ENCODE data around the gene PI4KB. TPM values are rescaled to one million over a fixed set of nuclear protein-coding genes. Genes with fewer than 3 reads are reported as not detected.

The PI4KB gene
- total RNA-seq, 1 experiment from 2014 or later, result 44.3 TPM

GRCh38 chr1:151267760-151268159 lies 59.5 kb downstream of the PI4KB start:
- peaks cover 11% of the 10 kb centered on the region; the same call in 1 of the 2 replicates for H3K36me3 ChIP-seq (ENCODE audit: low read depth)
- no peak overlapping the region for H3K4me3 ChIP-seq
- ChIA-PET POLR2A (ENCODE audit: unreplicated experiment) (no interaction called here), CTCF (interaction anchor here (0.7 kb wide), 1 partner anchor 607 kb away, joined by 5 read pairs; no protein-coding TSS in a partner anchor)
- no peaks in the 10 kb centered on the region for H3K79me2 ChIP-seq (ENCODE audit: low read depth)
- no peaks in the 10 kb centered on the region for H3K4me1 ChIP-seq (replicated peaks; ENCODE audit: insufficient read depth)
- H3K4me2 ChIP-seq, result no peak overlapping the region
- no peak for TF ChIP-seq EZH2 (IDR thresholded peaks at IDR 0.05; ENCODE audit: low read depth)
- TF ChIP-seq CTCF (conservative IDR thresholded peaks at IDR 0.05), result no peak
- H3K9me2 ChIP-seq (ENCODE audit: insufficient read depth), result no peaks in the 10 kb centered on the region
- peaks cover 21% of the 10 kb centered on the region for H3F3A ChIP-seq (ENCODE audit: insufficient read depth, low read depth)
- H4K20me1 ChIP-seq (ENCODE audit: insufficient read depth), result no peaks in the 10 kb centered on the region
- H2AFZ ChIP-seq, result no peak overlapping the region
- no peaks in the 10 kb centered on the region for H3K27me3 ChIP-seq (ENCODE audit: insufficient read depth, low read depth)
- no peak overlapping the region for H3K27ac ChIP-seq
- intact Hi-C loops (cut with micrococcal nuclease; ENCODE audit: unreplicated experiment), result no loop called here
- no peaks in the 10 kb centered on the region for H3K9me3 ChIP-seq (ENCODE audit: insufficient read depth, low read depth)
- BruUV-seq (replicated peaks), result no TSS peak
- no peak for DNase-seq

GRCh38 chr1:151266821-151267220 lies 60.4 kb downstream of the PI4KB start:
- Histone ChIP-seq H3F3A (ENCODE audit: insufficient read depth, low read depth) (peaks cover 21% of the 10 kb centered on the region), H3K9me3 (ENCODE audit: insufficient read depth, low read depth) (no peaks in the 10 kb centered on the region), H3K4me3 (no peak overlapping the region), H3K9me2 (ENCODE audit: insufficient read depth) (no peaks in the 10 kb centered on the region), H3K27me3 (ENCODE audit: insufficient read depth, low read depth) (no peaks in the 10 kb centered on the region), H3K36me3 (ENCODE audit: low read depth) (peaks cover 11% of the 10 kb centered on the region; the same call in 1 of the 2 replicates), H3K4me1 (replicated peaks; ENCODE audit: insufficient read depth) (no peaks in the 10 kb centered on the region), H3K79me2 (ENCODE audit: low read depth) (no peaks in the 10 kb centered on the region; the same call in 1 of the 2 replicates), H3K27ac (no peak overlapping the region), H3K4me2 (no peak overlapping the region), H2AFZ (no peak overlapping the region), H4K20me1 (ENCODE audit: insufficient read depth) (no peaks in the 10 kb centered on the region)
- TF ChIP-seq CTCF (conservative IDR thresholded peaks at IDR 0.05), result no peak
- TF ChIP-seq EZH2 (IDR thresholded peaks at IDR 0.05; ENCODE audit: low read depth), result no peak
- ChIA-PET CTCF (no interaction called here), POLR2A (ENCODE audit: unreplicated experiment) (no interaction called here)
- BruUV-seq (replicated peaks), result TSS peak; percentile 25
- no peak for DNase-seq
- intact Hi-C loops (cut with micrococcal nuclease; ENCODE audit: unreplicated experiment), result no loop called here

- no TSS peak for BruUV-seq (replicated peaks)
These were observed 60.9 kb downstream of the PI4KB start for GRCh38 chr1:151266315-151266714.

More at GRCh38 chr1:151266315-151266714, 60.9 kb downstream of the PI4KB start:
- Histone ChIP-seq H3K4me2 (no peak overlapping the region), H2AFZ (no peak overlapping the region), H4K20me1 (ENCODE audit: insufficient read depth) (0 out of 2 replicates have a peak, but pooled peaks cover 3% of the 10 kb centered on the region), H3K4me1 (replicated peaks; ENCODE audit: insufficient read depth) (no peaks in the 10 kb centered on the region), H3K27me3 (ENCODE audit: insufficient read depth, low read depth) (no peaks in the 10 kb centered on the region), H3K27ac (no peak overlapping the region), H3K9me3 (ENCODE audit: insufficient read depth, low read depth) (no peaks in the 10 kb centered on the region), H3K36me3 (ENCODE audit: low read depth) (peaks cover 11% of the 10 kb centered on the region; the same call in 1 of the 2 replicates), H3K79me2 (ENCODE audit: low read depth) (peaks cover 4% of the 10 kb centered on the region; the same call in 1 of the 2 replicates), H3F3A (ENCODE audit: insufficient read depth, low read depth) (peaks cover 21% of the 10 kb centered on the region), H3K4me3 (no peak overlapping the region), H3K9me2 (ENCODE audit: insufficient read depth) (no peaks in the 10 kb centered on the region)
- DNase-seq, result no peak
- intact Hi-C loops (cut with micrococcal nuclease; ENCODE audit: unreplicated experiment), result no loop called here
- ChIA-PET POLR2A (ENCODE audit: unreplicated experiment) (no interaction called here), CTCF (no interaction called here)
- TF ChIP-seq CTCF (conservative IDR thresholded peaks at IDR 0.05), result no peak
- TF ChIP-seq EZH2 (IDR thresholded peaks at IDR 0.05; ENCODE audit: low read depth), result no peak

All from PC-9 (cell line).